Gastrocnemius medialis (tissue), 4 donors: ENCODE measurements around the gene DYNC2H1. TPM values are rescaled to one million over a fixed set of nuclear protein-coding genes. Genes with fewer than 3 reads are reported as not detected.

ENCODE experiments used
- ATAC-seq, 2 donors: fragments of 150-250 bp; one replicate each; pipeline ENCODE4 v1.9.1; 2016
- DNase-seq, 2 donors: peaks; one replicate each; pipeline ENCODE4 v3.0.0-alpha.2; 2019
- H3K27ac ChIP-seq, 4 donors: fragments of 200-600 bp; sonication (generic); 1 replicate in 1 of 4; 2 replicates in 3 of 4; pipeline ENCODE4 v1.5.1; 2016 to 2018; ENCODE audit warnings: mild to moderate bottlenecking in 2 of 4, moderate library complexity in 1 of 4
- H3K27me3 ChIP-seq, 3 donors: fragments of 200-600 bp; sonication (generic) in 2 of 3; 1 replicate in 1 of 3; 2 replicates in 2 of 3; pipeline versions ENCODE4 v1.5.1 to v1.6.0; 2016 to 2019; ENCODE audit warnings: mild to moderate bottlenecking in 1 of 3, moderate library complexity in 1 of 3
- H3K36me3 ChIP-seq, 2 donors: fragments of 200-600 bp; sonication (generic) in 1 of 2; one replicate each; pipeline ENCODE4 v1.5.1; 2017 to 2018
- H3K4me1 ChIP-seq, 2 donors: fragments of 200-600 bp; sonication (generic) in 1 of 2; one replicate each; pipeline ENCODE4 v1.5.1; 2016 to 2017; ENCODE audit warnings: mild to moderate bottlenecking in 2 of 2
- H3K4me3 ChIP-seq, 4 donors: fragments of 200-600 bp; sonication (generic) in 3 of 4; 1 replicate in 1 of 4; 2 replicates in 3 of 4; pipeline ENCODE4 v1.5.1; 2016 to 2019; ENCODE audit warnings: mild to moderate bottlenecking in 2 of 4
- H3K9me3 ChIP-seq, 3 donors: fragments of 200-600 bp; sonication (generic) in 2 of 3; 1 replicate in 1 of 3; 2 replicates in 2 of 3; pipeline ENCODE4 v1.5.1; 2016 to 2019
- POLR2A ChIP-seq, 2 donors: fragments of 450-650 bp; IDR thresholded peaks; one replicate each; pipeline ENCODE4 v1.6.1; 2017; ENCODE audit warnings: antibody characterized with exemption in 2 of 2, mild to moderate bottlenecking in 2 of 2, moderate library complexity in 2 of 2
- in situ Hi-C, 4 donors: fragments of 200-750 bp; cut with MboI; loops; one replicate each; pipeline versions ENCODE4 v1.15.0 to v1.8.0; 2017; ENCODE audit warnings: low sequenced_read_pairs in 4 of 4
- intact Hi-C: fragments of 100-400 bp; cut with DNase I; formaldehyde crosslinking; loops from one replicate; pipeline ENCODE4 v1.15.1; 2023; ENCODE audit warnings: low total_unique reads
- total RNA-seq, 4 donors: library from RNA; depleted of rRNA; stranded (reverse); fragments of >200 nt; gene quantifications; one replicate each; pipeline versions ENCODE4 v1.1.0 to v1.2.3, GENCODE V29; 2016
- TF ChIP-seq, protein P1 (sequence below), 5 experiments: fragments of 450-650 bp in 3 of 5; fragments of 200-600 bp in 2 of 5; sonication (generic) in 2 of 5; IDR thresholded peaks in 4 of 5; conservative IDR thresholded peaks in 1 of 5; 1 replicate in 4 of 5; 2 replicates in 1 of 5; pipeline ENCODE4 v1.5.1; 2016 to 2019; ENCODE audit warnings: antibody characterized with exemption in 5 of 5, mild to moderate bottlenecking in 3 of 5, moderate library complexity in 3 of 5

The DYNC2H1 gene
- total RNA-seq, 4 donors from 2014 or later = 1.7 to 2.2 (median 1.9) TPM

DNA sequence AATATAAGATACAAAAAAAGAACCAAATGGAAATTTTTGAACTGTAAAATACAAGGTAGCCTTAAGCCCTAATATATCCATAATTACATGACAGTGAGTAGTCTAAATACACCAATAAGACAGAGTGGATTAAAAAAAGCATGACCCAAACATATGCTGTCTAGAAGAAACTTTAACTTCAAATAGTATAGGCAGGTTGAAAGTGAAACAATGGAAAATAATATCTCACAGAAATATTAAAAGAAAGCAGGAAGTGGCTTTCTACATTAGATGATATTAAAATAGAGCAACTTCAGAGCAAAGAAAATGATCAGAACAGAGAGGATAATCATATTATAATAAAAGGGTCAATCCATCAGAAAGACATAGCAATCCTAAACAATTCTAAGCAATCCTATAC lies 39.1 kb upstream of the DYNC2H1 start:
- Histone ChIP-seq H3K4me3 (no peak overlapping the region), H3K36me3 (peaks cover 0 to 9% of the 10 kb centered on the region in 2 donors), H3K27ac (no peak overlapping the region), H3K4me1 (peaks cover 4 to 8% of the 10 kb centered on the region in 2 donors), H3K9me3 (no peaks in the 10 kb centered on the region), H3K27me3 (no peaks in the 10 kb centered on the region)
- no peak for TF ChIP-seq POLR2A (IDR thresholded peaks at IDR 0.05)
- TF ChIP-seq, protein P1, sequence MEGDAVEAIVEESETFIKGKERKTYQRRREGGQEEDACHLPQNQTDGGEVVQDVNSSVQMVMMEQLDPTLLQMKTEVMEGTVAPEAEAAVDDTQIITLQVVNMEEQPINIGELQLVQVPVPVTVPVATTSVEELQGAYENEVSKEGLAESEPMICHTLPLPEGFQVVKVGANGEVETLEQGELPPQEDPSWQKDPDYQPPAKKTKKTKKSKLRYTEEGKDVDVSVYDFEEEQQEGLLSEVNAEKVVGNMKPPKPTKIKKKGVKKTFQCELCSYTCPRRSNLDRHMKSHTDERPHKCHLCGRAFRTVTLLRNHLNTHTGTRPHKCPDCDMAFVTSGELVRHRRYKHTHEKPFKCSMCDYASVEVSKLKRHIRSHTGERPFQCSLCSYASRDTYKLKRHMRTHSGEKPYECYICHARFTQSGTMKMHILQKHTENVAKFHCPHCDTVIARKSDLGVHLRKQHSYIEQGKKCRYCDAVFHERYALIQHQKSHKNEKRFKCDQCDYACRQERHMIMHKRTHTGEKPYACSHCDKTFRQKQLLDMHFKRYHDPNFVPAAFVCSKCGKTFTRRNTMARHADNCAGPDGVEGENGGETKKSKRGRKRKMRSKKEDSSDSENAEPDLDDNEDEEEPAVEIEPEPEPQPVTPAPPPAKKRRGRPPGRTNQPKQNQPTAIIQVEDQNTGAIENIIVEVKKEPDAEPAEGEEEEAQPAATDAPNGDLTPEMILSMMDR (IDR thresholded peaks at IDR 0.05 in 4 of 5, conservative IDR thresholded peaks at IDR 0.05 in 1 of 5) = no peak
- no peak for ATAC-seq
- in situ Hi-C loops (no loop called here), intact Hi-C loops (no loop called here)
- DNase-seq = no peak

DNA sequence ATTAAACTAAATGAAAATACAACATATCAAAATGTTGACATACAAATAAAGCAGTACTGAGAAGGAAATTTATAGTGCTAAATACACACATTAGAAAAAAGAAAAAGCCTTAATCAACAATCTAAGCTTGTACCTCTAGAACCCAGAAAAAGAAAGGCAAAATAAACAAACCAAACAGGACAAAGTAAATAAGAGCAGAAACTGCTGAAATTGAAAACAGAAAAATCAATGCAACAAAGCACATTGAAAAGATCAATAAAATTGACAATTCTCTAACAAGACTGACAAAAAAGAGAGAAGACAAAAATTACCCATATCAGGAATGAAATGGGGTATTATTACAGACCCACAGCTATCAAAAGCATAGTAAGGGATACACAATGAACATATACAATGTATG lies 38.2 kb upstream of the DYNC2H1 start:
- Histone ChIP-seq H3K27ac (no peak overlapping the region), H3K36me3 (peaks cover 0 to under 1% of the 10 kb centered on the region in 2 donors), H3K27me3 (no peaks in the 10 kb centered on the region), H3K4me1 (peaks cover 4 to 8% of the 10 kb centered on the region in 2 donors), H3K4me3 (no peak overlapping the region), H3K9me3 (no peaks in the 10 kb centered on the region)
- intact Hi-C loops (no loop called here), in situ Hi-C loops (no loop called here)
- DNase-seq (no peak), ATAC-seq (no peak)
- no peak for TF ChIP-seq POLR2A (IDR thresholded peaks at IDR 0.05)
- TF ChIP-seq, protein P1 (IDR thresholded peaks at IDR 0.05 in 4 of 5, conservative IDR thresholded peaks at IDR 0.05 in 1 of 5) = no peak

DNA sequence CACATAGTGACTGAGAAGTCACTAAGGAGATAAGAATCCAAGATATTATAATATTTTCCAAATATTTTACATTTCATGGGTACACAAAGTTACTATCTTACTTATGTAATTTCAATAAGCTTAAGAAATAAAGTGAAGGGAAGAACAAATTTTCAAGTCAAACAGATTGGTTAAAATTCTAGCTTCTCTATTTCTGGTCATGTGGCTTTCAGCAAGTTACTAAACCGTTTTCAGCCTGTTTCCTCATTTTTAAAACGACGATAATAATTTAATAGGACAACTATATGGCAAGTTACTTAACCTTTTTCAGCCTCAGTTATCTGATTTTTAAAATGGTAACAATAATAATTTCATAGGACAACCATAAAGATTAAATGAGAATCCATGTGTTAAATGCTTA lies 32.9 kb upstream of the DYNC2H1 start:
- TF ChIP-seq POLR2A (IDR thresholded peaks at IDR 0.05) = no peak
- TF ChIP-seq, protein P1 (IDR thresholded peaks at IDR 0.05 in 4 of 5, conservative IDR thresholded peaks at IDR 0.05 in 1 of 5) = no peak
- DNase-seq (no peak), ATAC-seq (no peak)
- Histone ChIP-seq H3K4me1 (no peaks in the 10 kb centered on the region), H3K27me3 (no peaks in the 10 kb centered on the region), H3K9me3 (no peaks in the 10 kb centered on the region), H3K36me3 (peaks cover 0 to 44% of the 10 kb centered on the region in 2 donors), H3K27ac (no peak overlapping the region), H3K4me3 (no peak overlapping the region)
- in situ Hi-C loops (no loop called here), intact Hi-C loops (no loop called here)

DNA sequence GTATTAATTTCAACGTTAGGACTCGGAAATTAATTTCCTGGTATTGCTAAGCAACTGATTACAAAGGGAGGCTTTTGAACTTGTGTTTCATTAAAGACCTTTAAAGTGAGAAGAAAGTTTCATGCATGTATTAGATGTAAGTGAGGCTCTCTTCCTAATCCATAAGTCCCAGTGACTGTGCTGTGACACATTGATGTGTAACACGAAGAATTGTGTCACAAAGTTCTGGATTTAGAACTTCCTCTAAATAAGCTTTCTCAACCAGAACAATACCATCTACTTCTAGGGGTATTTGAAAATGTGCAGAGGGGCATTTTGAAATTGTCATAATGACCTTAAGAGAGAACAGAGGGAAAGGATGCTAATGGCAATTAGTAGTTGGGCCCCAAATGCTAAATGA lies 31.7 kb upstream of the DYNC2H1 start:
- H3K36me3 ChIP-seq = peaks cover 0 to 55% of the 10 kb centered on the region in 2 donors
- no peak for TF ChIP-seq POLR2A (IDR thresholded peaks at IDR 0.05)
- TF ChIP-seq, protein P1 (IDR thresholded peaks at IDR 0.05 in 4 of 5, conservative IDR thresholded peaks at IDR 0.05 in 1 of 5) = no peak
- in situ Hi-C loops = no loop called here

DNA sequence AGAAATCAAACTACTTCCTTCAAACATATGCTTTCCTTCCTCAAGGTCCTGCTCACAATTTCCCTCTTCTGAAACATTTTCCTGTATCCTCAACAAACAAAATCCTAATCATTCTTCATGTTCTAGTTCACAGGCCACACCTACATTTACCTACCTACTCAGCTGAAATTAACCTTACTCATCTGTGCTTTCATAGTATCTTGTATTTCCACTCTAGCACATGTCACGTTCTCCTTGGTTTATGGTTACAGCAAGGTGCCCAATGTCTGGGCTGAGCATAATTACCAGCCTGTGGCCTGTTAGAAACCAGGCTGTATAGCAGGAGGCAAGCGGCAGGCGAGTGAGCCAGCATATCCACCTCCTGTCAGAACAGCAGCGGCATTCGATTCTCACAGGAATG lies 30.5 kb upstream of the DYNC2H1 start:
- no peaks in the 10 kb centered on the region for H3K4me1 ChIP-seq
- no peak overlapping the region for H3K4me3 ChIP-seq
- intact Hi-C loops (no loop called here), in situ Hi-C loops (no loop called here)
- no peaks in the 10 kb centered on the region for H3K27me3 ChIP-seq
- TF ChIP-seq, protein P1 (IDR thresholded peaks at IDR 0.05 in 4 of 5, conservative IDR thresholded peaks at IDR 0.05 in 1 of 5) = no peak
- TF ChIP-seq POLR2A (IDR thresholded peaks at IDR 0.05) = no peak
- DNase-seq (no peak), ATAC-seq (no peak)
- H3K36me3 ChIP-seq = peaks cover 0 to 59% of the 10 kb centered on the region in 2 donors
- H3K9me3 ChIP-seq = no peaks in the 10 kb centered on the region
- H3K27ac ChIP-seq = no peak overlapping the region

More for the DNA sequence above, 31.7 kb upstream of the DYNC2H1 start:
- H3K9me3 ChIP-seq = no peaks in the 10 kb centered on the region
- ATAC-seq (no peak), DNase-seq (no peak)
- H3K27ac ChIP-seq = no peak overlapping the region
- intact Hi-C loops = no loop called here
- no peaks in the 10 kb centered on the region for H3K4me1 ChIP-seq
- H3K4me3 ChIP-seq = no peak overlapping the region
- H3K27me3 ChIP-seq = no peaks in the 10 kb centered on the region
